NT2/D1 (cell line): ENCODE data around the gene TOM1L2.

ENCODE experiments used
- DNase-seq: peaks from one replicate; pipeline ENCODE4 v3.0.0-alpha.2; 2011; ENCODE audit warnings: low read depth, low spot score
- H3K27me3 ChIP-seq: 2 replicates; pipeline ENCODE4 v1.6.0; 2011; ENCODE audit warnings: mild to moderate bottlenecking; ENCODE audit not compliant: insufficient read length, insufficient read depth
- H3K36me3 ChIP-seq: 2 replicates; pipeline ENCODE4 v1.6.1; 2011; ENCODE audit warnings: mild to moderate bottlenecking, low read length, mixed read lengths; ENCODE audit not compliant: insufficient read depth, insufficient read length
- H3K4me1 ChIP-seq: 2 replicates; pipeline ENCODE4 v1.5.1; 2011; ENCODE audit not compliant: insufficient read depth, insufficient read length
- H3K4me3 ChIP-seq: 2 replicates; pipeline ENCODE4 v1.5.1; 2011; ENCODE audit warnings: low read depth; ENCODE audit not compliant: insufficient read length
- H3K9ac ChIP-seq: 2 replicates; pipeline ENCODE4 v1.6.0; 2011; ENCODE audit warnings: low read depth; ENCODE audit not compliant: insufficient read length
- H3K9me3 ChIP-seq: 2 replicates; pipeline ENCODE4 v1.5.1; 2011; ENCODE audit warnings: mild to moderate bottlenecking, low read length; ENCODE audit not compliant: insufficient read depth
- SUZ12 ChIP-seq: IDR thresholded peaks from 2 replicates; pipeline ENCODE4 v1.6.1; 2011; ENCODE audit not compliant: insufficient read length, insufficient read depth; ENCODE audit errors: extremely low read depth
- YY1 ChIP-seq: IDR thresholded peaks from 2 replicates; pipeline ENCODE4 v1.6.1; 2011; ENCODE audit not compliant: insufficient read length, insufficient read depth
- ZNF274 ChIP-seq: IDR thresholded peaks from 2 replicates; pipeline ENCODE4 v1.6.1; 2011; ENCODE audit warnings: mild to moderate bottlenecking, low read depth, low read length

TOM1L2 gene

DNA sequence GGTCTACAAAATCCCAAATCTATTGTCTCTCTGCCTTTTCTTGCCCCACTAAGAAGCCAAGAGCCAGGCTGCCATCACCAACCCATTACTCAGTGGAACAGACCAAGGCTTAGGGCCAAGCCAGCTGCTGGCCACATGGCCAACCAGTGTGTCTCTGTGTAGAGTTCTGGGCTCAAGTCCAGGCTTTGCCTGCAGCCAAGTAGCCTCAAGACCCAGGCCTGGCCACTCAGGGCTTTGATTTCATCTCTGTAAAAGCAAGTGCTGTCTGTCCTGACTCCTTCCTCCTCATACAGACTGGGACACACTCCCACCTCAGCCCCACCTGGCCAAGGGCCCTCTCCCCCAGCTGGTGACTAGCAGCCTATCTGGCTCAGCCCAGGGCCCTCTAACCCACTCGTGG is 150.0 kb downstream of the TOM1L2 start:
- Histone ChIP-seq H3K9ac (peak overlapping the region; percentile 72), H3K27me3 (no peaks in the 10 kb centered on the region), H3K9me3 (no peaks in the 10 kb centered on the region), H3K4me3 (peak overlapping the region; percentile 62), H3K36me3 (peaks cover 37% of the 10 kb centered on the region), H3K4me1 (peaks cover 56% of the 10 kb centered on the region)
- DNase-seq: no peak
- no peak for TF ChIP-seq YY1
- no peak for TF ChIP-seq ZNF274
- no peak for TF ChIP-seq SUZ12

DNA sequence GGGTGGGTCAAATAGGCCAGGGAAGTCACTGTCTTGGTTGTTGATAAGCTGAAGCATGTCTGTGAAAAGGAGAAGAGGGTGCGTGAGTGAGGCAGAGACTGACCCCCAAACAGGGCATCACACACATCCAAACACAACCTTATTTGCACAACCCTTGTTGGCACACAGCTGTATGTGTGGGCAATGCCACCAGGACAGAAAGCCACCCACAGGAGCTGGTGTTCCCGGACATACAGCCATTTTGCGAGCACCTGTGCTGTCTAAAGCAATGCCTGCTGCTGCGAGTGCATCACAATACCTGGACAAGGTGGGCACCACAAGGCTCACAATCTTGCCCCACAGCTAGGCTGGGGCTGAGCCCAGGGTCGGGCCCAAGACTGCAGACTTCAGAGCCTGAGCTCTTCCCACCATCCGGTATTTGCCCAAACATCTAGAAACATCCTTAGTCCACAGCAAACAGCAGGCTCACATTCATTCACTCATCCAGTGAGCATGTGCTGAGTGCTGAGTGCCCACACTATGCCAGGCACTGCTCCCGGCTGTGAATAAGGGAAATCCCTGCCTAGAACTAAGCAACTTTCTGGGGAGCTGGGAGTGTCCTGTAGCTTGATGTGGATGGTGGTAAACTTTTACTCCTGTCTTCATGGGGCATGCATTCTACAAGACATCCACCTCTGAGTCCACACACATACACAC is 151.6 kb downstream of the TOM1L2 start:
- H3K9ac ChIP-seq: peak overlapping the region; percentile 42
- TF ChIP-seq YY1: no peak
- no peak for TF ChIP-seq ZNF274
- H3K36me3 ChIP-seq: peaks cover 50% of the 10 kb centered on the region
- H3K4me1 ChIP-seq: peaks cover 52% of the 10 kb centered on the region
- peak overlapping the region; percentile 21 for H3K4me3 ChIP-seq
- H3K9me3 ChIP-seq: no peaks in the 10 kb centered on the region
- H3K27me3 ChIP-seq: no peaks in the 10 kb centered on the region
- no peak for DNase-seq

DNA sequence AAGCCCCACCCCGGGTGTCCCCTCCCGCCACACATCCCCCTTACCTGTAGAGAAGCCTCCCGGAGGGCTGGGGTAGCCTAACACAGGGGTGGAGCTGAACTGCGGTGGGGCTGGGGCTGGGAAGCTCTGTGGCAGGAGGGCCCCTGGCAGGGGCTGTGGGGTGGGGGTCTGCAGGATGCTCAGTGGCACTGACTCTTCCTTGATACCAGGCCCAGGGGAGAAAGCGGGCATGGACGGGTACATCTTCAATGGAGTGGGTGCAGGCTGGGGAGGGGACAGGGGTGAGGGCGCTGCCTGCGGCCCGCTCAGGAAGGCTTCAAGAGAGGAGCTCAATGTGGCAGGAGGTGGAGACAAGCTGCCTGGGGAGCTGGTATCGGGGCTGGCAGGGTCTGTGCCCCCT is 152.2 kb downstream of the TOM1L2 start:
- Histone ChIP-seq H3K9me3 (no peaks in the 10 kb centered on the region), H3K4me3 (no peak overlapping the region), H3K9ac (peak overlapping the region; percentile 50), H3K36me3 (peaks cover 56% of the 10 kb centered on the region), H3K4me1 (peaks cover 52% of the 10 kb centered on the region), H3K27me3 (no peaks in the 10 kb centered on the region)
- TF ChIP-seq YY1 (no peak), ZNF274 (no peak), SUZ12 (no peak)
- no peak for DNase-seq

DNA sequence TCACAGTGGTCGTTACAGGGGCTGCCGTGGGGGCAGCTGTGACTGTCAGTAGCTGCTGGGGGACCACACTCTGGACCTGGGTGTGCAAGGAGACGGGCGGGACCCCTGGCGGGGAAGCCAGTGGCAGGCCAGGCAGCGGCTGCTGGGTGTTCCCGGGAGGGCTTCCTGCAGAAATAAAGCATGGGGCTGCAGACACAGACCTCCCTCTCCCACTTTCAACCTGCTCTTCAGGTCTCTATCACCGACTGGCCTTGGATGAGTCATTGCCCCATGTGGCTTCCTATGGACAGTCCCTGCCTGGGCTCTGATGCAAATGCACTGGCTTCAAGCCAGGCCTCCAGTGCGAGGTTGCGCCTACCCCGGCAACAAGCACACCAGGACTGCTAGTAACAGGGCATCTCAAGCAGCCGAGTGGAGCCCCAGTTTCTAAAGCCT is 152.6 kb downstream of the TOM1L2 start:
- H3K4me3 ChIP-seq: no peak overlapping the region
- no peaks in the 10 kb centered on the region for H3K9me3 ChIP-seq
- peak overlapping the region; percentile 17 for H3K9ac ChIP-seq
- TF ChIP-seq YY1 (no peak), ZNF274 (no peak), SUZ12 (no peak)
- DNase-seq: no peak
- H3K27me3 ChIP-seq: no peaks in the 10 kb centered on the region
- peaks cover 48% of the 10 kb centered on the region for H3K4me1 ChIP-seq
- peaks cover 60% of the 10 kb centered on the region for H3K36me3 ChIP-seq

DNA sequence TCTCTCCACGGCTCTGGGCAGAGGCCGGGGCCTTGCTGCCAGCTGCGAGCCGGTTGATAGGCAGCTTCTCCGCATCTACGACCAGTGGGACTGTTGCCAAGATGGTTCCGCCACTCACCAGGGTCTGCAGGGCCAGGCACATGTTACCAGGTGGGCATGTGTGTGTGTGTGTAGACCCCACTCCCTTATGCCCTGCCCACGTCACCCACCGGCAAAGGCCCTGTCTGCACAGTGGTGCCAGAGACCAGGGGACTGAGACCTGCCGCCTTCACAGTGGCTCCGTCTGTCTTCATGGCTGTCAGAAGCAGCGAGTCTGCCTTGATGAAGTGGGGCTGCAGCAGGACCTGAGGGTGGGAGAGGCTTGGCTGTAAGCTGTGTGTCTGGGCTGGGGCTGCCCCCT is 153.1 kb downstream of the TOM1L2 start:
- Histone ChIP-seq H3K36me3 (peaks cover 65% of the 10 kb centered on the region), H3K4me3 (no peak overlapping the region), H3K27me3 (no peaks in the 10 kb centered on the region), H3K4me1 (peaks cover 44% of the 10 kb centered on the region), H3K9ac (peak overlapping the region; percentile 17), H3K9me3 (no peaks in the 10 kb centered on the region)
- DNase-seq: no peak
- TF ChIP-seq ZNF274 (no peak), YY1 (no peak), SUZ12 (no peak)

DNA sequence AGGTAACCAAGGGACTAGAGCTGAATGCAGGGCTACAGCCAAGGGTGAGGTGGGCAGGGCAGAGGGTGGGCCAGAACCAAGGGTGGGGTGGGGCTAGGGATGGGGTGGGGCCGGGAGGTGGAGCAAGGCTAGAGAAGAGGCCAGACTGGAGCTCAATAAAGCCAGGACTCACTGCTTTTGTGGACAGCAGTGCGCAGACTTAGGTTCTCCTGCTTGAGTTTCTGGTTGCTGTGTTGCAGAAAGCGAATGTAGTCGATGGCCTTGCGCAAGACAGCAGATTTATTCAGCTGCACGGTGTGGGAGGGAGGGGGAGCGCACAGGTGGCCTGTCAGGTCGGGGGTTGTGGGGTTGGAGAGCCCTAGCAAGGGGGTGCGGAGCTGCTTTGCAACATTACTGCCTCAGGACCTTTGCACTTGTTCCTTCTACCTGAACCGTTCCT is 154.1 kb downstream of the TOM1L2 start:
- H3K9me3 ChIP-seq: no peaks in the 10 kb centered on the region
- H3K27me3 ChIP-seq: no peaks in the 10 kb centered on the region
- H3K36me3 ChIP-seq: peaks cover 73% of the 10 kb centered on the region
- TF ChIP-seq YY1 (no peak), SUZ12 (no peak), ZNF274 (no peak)
- H3K9ac ChIP-seq: no peak overlapping the region
- no peak for DNase-seq
- peaks cover 40% of the 10 kb centered on the region for H3K4me1 ChIP-seq
- H3K4me3 ChIP-seq: no peak overlapping the region

DNA sequence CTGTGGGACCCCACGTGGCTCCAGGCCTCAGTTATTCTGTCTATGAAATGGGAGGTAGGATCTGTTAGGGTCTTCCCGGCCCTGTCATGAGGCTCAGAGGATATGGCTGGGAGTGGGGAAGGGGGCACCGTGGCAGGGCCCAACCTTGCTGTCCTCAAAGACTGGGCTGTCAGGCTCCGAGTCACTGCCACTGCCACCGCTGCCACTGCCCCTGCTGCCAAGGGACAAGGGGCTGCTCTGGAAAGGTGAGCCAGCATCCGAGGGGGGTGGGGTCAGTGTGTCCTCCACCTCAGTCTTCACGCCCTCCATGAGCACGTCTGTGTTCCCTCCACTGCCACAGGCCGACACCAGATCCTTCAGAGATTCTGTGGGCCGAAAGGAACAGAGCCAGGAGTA is 154.7 kb downstream of the TOM1L2 start:
- no peak overlapping the region for H3K4me3 ChIP-seq
- no peaks in the 10 kb centered on the region for H3K9me3 ChIP-seq
- TF ChIP-seq YY1 (no peak), ZNF274 (no peak), SUZ12 (no peak)
- DNase-seq: no peak
- H3K4me1 ChIP-seq: peaks cover 38% of the 10 kb centered on the region
- H3K36me3 ChIP-seq: peaks cover 76% of the 10 kb centered on the region
- H3K27me3 ChIP-seq: no peaks in the 10 kb centered on the region
- H3K9ac ChIP-seq: peak overlapping the region; percentile 24

DNA sequence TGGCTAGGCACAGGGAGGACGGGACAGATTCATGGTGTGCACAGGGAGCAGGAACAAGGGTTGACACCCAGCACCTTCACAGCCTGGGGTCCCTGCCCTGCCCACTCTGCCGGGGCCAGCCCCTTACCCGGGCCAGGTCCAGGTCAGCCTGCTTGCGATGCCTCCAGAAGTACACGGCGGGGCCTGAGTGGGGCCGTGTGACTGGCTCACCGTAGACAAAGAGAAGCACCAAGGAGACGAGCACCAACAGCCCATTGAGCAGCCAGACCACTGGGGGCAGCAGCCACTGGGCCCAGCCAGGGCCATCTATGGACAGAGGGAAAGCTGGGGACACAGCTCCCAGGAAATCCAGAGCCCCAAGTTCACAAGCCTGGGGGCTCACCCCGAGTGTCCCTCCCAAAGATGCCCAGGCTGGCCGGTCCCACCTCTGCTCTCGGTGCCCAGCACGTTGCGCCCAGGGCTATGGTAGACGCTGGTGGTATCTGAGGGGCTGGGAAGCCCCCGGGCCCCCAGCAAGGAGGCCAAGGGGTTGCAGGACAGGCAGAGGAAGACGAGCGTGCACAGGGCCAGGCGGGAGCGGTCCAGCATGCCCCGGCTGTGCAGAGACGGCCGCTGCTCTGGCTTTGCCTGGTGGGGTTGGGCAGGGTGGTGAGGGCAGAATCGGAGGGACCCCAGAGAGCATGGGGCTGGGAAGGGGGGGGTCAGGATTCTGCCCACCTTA is 155.2 kb downstream of the TOM1L2 start:
- Histone ChIP-seq H3K9ac (peak overlapping the region; percentile 36), H3K4me3 (no peak overlapping the region), H3K4me1 (peaks cover 36% of the 10 kb centered on the region), H3K9me3 (no peaks in the 10 kb centered on the region), H3K36me3 (peaks cover 74% of the 10 kb centered on the region), H3K27me3 (no peaks in the 10 kb centered on the region)
- no peak for DNase-seq
- TF ChIP-seq YY1: no peak
- TF ChIP-seq ZNF274: no peak
- TF ChIP-seq SUZ12: no peak
